Ramos (cell line): Measurements from ENCODE around the gene RMC1.

Source experiments
- in situ Hi-C: fragments of 300-500 bp; cut with MboI; formaldehyde crosslinking; loops from one replicate; pipeline ENCODE4 v1.14.3; 2022; ENCODE audit warnings: low sequenced_read_pairs; ENCODE audit not compliant: unreplicated experiment

RMC1 gene

GRCh38 chr18:23503038-23503962 lies at the start of gene RMC1:
RMC1 (plus strand) TSS chr18:23503511; CDS start chr18:23503619, 108 bp downstream.
- in situ Hi-C loops, result no loop called here

- in situ Hi-C loops, result no loop called here
These were observed 49.6 kb upstream of the RMC1 start for GRCh38 chr18:23453680-23454058.

GRCh38 chr18:23456835-23457234 lies 46.5 kb upstream of the RMC1 start:
- in situ Hi-C loops, result no loop called here

GRCh38 chr18:23458830-23459529 lies 44.3 kb upstream of the RMC1 start:
- in situ Hi-C loops, result no loop called here

GRCh38 chr18:23459530-23459921 lies 43.8 kb upstream of the RMC1 start:
- in situ Hi-C loops, result no loop called here

- in situ Hi-C loops, result no loop called here
These were observed 42.7 kb upstream of the RMC1 start for GRCh38 chr18:23460285-23461273.

- in situ Hi-C loops, result no loop called here
These were observed 40.4 kb upstream of the RMC1 start for GRCh38 chr18:23462876-23463275.

- in situ Hi-C loops, result no loop called here
These were observed 34.4 kb upstream of the RMC1 start for GRCh38 chr18:23468753-23469459.

GRCh38 chr18:23470620-23471387 lies 32.5 kb upstream of the RMC1 start:
- in situ Hi-C loops, result no loop called here

- in situ Hi-C loops, result no loop called here
These were observed 31.8 kb upstream of the RMC1 start for GRCh38 chr18:23471486-23471885.

- in situ Hi-C loops, result loop anchor here (25.0 kb wide), 1 partner anchor 243 kb away; no protein-coding TSS in a partner anchor
These were observed 23.3 kb upstream of the RMC1 start for GRCh38 chr18:23479829-23480505.

- in situ Hi-C loops, result loop anchor here (25.0 kb wide), 1 partner anchor 247 kb away; no protein-coding TSS in a partner anchor
These were observed 18.6 kb upstream of the RMC1 start for GRCh38 chr18:23484561-23485182.

- in situ Hi-C loops, result loop anchor here (25.0 kb wide), 1 partner anchor 248 kb away; no protein-coding TSS in a partner anchor
These were observed 17.9 kb upstream of the RMC1 start for GRCh38 chr18:23485386-23485785.

GRCh38 chr18:23487738-23488570 lies 15.4 kb upstream of the RMC1 start:
- in situ Hi-C loops, result loop anchor here (25.0 kb wide), 1 partner anchor 251 kb away; no protein-coding TSS in a partner anchor

- in situ Hi-C loops, result loop anchor here (25.0 kb wide), 1 partner anchor 252 kb away; no protein-coding TSS in a partner anchor
These were observed 13.7 kb upstream of the RMC1 start for GRCh38 chr18:23489586-23489985.

GRCh38 chr18:23493654-23494053 lies 9.7 kb upstream of the RMC1 start:
- in situ Hi-C loops, result loop anchor here (10.0 to 25.0 kb wide), 2 partner anchors 256 to 359 kb away; partner anchors contain the start of gene CABLES1
